Measurements from ENCODE around the gene EXOC3L2.
"Not testable (repeated sequence)": the region's sequence is repeated elsewhere in the genome, so short reads cannot be mapped to it uniquely, and the experiment has no call there.

EXOC3L2 gene

DNA sequence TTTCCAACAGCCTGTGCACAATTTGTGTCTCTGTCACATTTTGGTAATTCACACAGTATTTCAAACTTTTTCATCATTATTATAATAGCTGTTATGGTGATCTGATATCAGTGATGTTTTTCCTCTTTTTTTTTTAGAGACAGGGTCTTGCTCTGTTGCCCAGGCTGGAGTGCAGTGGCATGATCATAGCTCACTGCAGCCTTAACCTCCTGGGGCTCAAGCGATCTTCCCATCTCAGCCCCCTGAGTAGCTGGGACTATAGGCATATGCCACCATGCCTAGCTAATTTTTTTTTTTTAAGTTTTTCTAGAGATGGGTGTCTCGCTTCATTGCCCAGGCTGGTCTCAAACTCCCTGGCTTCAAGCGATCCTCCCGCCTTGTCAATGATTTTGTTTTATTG is 11.6 kb upstream of the EXOC3L2 start:
- no peak for DNase-seq (ENCODE audit: low read depth in 2 of 2)

DNA sequence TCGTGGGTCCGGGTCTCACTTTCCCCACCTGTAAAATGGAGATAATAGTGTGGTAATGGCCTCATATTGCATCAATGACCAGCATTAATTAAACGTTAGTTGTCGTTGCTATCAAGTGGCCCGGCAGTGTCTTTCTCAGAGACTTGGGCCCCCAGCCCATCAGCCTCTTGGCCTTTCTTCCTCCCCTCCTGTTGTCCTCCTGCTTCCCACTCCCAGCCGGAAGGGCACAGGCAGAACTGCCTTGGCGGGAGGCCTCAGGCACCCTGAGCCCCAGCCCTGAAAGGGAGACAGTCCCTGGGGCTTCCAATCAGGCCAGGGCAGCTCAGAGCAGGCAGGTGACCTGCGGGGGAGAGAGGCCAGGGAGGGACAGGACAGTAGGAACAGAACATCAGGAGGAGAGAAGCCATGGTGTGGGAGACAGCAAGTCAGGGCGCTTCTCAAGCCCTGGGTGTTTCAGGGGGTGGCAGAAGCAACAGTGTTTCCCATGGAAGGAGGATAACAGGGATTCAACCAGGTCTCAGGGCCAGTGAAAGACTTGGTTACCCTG is 10.5 kb upstream of the EXOC3L2 start:
- no peak for DNase-seq (ENCODE audit: low read depth in 2 of 2)

DNA sequence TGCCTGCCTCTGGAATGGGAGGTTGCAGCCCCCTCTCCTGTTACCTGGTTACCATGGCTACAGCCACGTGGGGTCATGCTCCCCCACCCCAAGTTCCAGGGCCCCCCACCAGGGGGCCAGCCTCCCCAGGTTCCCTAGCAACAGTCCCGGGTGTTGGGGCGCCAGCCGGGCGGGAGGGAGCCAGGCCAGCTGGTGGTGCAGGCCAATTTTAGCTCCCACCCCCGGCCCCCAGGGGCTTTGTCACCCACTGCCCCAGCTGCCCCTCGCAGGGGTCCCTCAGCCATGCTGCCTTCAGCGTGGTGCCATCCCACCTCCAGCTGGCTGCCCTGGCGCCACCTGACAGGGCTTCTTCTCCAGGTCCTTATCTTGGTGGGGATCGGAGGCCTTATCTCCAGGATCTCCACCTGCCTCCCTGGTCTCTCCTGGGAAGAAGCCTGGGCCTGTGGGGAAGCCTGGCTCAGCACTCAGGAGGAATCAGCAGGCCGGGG is 8.9 kb upstream of the EXOC3L2 start:
- no peak for DNase-seq (ENCODE audit: low read depth in 2 of 2)

DNA sequence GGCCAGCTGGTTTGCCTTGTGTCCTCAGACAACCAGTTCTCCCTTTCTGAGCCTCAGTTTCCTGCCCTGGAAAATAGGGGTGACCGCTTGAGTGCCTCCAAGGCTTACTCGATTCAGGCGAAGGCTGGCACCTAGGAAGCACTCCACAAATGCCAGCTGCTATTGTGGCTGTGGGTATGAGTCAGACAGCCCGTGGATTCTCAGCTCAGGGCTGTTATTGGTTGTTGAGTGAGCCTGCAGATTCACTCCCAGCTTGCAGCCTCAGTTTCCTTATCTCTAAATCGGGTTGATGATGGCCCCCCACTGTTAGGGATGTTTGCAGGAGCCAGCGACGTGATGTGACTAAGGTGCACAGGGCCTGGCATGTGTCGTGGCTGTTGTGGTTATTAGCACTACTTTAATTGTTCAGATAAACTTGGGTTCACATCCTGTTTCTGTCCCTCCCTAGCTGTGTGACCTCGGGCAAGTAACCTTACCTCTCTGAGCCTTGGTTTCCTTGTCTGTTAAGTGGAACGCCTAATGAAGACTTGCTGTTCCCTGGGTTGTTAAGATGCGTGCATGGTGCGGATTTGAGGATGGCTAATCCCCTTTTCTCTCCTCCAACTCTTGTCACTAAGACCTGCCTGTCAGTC is 8.3 kb upstream of the EXOC3L2 start:
- no peak for DNase-seq (ENCODE audit: low read depth in 2 of 2)

DNA sequence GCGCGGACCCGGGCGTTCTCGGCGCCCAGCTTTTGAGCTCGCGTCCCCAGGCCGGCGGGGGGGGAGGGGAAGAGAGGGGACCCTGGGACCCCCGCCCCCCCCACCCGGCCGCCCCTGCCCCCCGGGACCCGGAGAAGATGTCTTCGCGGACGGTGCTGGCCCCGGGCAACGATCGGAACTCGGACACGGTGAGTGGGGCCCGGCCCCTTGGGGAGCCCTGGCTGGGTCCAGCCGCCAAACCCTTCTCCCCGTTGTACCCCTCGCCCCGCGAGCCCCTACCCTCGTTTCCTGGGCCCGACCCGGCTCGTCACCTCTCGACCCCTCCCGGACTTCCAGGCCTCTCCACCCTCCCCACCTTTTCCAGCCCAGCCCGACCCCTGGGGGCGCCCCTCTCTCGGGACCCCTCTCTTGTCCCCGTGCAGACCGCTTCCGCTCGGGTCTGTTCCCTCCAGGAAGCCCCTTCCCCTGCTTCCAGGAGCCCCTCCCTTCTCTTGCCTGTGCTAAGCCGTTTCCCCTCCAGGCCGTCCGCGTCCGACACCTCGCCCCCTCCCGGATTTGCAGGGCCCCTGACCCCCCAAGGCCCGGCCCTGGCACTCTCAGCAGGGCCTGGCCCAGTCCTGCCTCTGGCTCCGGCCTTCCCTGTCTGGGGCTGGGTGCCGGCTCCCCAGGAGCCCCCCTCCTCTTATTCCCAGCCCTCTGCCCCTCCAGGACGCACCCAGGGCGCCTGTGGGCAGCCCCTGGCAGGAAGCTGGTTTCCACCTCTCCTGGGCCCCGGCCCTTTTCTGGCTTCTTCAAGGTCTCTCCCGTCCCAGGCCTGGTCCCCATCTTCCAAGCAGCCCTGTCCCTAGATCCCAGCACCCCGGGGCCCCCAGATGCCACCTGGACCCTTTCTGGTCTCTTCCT is 6.5 kb upstream of the EXOC3L2 start:
- no peak for DNase-seq (ENCODE audit: low read depth in 2 of 2)

DNA sequence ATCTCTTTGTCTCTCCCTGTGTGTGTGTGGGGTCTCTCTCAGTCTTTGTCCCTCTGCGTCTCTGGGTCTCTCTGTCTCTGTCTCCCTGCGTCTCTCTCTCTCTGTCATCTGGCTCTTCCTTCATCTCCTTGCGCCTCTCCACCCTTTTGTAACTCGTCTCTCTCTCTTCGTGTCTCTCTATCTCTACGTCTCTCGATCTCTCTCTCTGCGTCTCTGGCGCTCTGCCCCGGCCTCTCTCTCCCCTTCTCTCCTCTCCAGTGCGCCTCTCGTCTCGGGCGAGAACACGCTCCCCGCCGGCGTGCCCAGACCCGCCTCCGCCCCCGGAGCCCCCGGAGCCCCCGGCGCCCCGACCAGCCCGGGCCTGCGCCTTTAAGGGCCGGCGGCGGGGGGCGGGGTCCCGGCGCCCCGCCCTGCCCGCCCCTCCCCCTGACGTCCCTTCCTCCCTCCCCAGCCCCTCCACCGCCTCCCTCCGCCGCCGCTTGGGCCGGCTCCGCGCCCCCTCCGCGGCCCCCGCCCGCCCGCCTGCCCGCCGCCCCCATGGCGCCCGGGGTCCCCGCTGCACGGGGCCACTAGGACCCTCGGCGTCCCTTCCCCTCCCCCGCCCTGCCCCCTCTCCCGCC is 5.7 kb upstream of the EXOC3L2 start, which contains the start of gene MARK4:
Gene MARK4, plus strand, starts transcription at position 440 of the 620 bp plus-strand sequence. CDS start 318 bp downstream, outside the sequence.
- DNase-seq (ENCODE audit: low read depth in 2 of 2) = peak; percentile 27 to 41

DNA sequence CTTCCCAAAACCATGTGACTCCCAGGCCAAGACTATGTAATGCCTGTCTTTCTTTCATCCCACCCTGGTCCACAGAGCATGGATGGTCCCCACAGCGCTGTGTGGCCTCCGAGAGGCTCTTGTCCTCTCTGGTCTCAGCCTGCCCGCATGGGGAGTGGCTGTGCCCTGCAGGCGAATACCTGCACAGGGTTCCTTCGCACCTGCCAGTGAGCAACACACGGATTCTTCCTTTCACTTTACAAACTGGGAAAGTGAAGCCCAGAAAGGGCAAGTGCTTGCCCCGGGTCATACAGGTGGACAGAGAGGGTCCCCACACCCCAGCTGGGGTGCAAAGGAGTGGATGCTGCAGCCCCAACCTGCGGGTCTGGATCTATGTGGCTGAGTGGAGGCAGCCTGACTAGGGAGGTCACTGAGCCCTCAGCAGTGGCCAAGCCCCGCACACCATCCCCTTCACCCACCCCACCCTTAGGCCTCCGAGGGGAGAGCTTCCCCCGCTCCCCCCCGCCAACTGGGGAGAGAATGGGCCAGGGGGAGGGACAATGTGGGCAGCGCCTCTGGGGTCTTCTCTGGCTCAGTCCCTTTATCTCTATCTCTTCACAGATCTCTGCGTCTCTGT is 5.1 kb upstream of the EXOC3L2 start:
- DNase-seq (ENCODE audit: low read depth in 2 of 2) = no peak

DNA sequence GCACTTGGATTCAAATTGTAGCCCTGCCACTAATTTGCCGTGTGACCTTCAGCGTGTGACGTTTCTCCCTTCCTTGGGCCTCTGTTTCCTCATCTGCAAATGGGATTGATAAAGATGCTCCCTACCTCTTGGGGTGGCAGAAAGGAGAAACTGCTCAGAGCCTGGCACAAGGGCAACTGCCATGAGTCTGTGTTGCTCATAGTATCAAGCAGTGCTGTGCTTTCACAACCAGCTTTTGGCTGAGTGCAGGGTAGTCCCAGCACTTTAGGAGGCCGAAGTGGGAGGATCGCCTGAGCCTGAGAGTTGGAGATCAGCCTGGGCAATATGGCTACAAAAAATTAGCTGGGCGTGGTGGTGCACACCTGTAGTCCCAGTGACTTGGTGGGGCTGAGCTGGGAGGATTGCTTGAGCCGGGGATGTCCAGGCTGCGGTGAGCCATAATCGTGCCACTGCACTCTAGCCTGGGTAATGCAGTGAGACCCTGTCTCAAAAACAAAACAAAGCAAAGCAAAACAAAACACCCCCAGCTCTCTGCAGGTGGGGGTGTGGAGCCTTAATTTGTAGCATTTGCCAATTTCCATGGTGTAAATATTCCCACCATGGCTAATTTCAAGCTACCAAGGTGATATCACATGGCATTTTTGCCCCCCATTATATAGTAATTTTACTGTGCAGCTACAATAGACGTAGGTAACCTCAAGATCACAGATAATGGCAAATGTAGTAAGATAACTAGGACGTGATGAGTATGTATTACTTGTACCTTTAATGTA is 4.2 kb upstream of the EXOC3L2 start:
- no peak for DNase-seq (ENCODE audit: low read depth in 2 of 2)

DNA sequence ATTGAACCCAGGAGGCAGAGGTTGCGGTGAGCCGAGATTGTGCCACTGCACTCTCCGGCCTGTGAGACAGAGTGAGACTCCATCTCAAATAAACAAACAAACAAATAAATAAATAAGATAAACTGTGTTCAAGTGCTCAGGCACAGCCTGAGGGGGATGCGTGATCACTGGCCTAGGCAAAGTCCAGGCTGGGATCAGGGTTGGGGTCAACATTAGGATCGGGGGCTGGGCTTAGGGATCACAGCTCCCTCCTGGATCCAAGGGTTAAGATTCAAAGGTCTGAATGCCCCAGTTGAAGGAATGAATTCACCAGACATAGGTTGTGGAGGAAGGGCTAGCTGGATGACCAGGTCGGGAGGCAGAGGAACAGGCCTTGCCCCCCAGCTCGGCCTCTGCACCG is 1.9 kb upstream of the EXOC3L2 start:
- no peak for DNase-seq (ENCODE audit: low read depth in 2 of 2)

DNA sequence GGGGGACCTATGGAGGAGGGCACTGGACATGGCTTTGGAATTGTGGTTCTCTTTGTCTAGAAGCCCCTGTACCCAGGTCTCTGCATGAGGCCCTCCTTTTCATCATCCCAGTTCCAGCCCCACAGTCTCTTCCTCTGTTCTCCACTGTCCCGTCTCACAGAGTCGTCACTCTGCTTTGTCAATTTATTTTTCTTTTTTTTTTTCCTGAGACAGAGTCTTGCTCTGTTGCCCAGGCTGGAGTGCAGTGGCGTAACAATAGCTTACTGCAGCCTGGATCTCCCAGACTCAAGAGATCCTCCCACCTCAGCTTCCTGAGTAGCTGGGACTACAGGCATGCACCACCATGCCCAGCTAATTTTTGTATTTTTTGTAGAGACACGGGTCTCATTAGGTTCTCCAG is 619 bp upstream of the EXOC3L2 start:
- DNase-seq (ENCODE audit: low read depth in 2 of 2) = no peak

DNA sequence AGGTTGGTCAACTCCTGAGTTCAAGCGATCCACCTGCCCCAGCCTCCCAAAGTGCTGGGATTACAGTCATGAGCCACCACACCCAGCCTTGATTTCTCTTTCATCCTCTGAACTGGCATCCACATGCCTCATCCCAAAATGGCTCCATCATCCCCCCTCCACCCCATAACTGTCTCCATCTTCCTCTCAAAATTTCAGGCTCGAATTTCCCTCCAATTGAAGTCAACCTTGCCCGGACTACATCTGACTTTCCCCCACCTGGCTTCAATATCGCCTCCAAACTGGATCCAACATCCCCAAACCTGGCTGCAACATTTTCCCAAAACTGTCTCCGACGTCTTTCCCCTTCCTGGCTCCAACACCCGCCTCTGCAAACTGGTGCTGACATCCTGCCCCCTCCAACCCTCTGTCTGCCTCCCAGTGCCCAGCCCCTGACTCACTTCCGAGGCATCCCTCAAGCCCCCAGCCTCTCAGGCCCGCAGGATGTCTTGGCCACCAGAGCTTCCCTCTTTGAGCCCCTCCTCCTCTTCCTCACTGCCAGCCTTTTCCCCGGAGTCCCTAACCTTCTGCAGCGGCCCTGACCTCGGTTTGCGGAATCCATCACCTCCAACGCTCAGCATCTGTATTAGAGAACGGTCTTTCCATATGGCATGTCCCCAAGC is 943 bp downstream of the EXOC3L2 start:
- DNase-seq (ENCODE audit: low read depth in 2 of 2) = no peak

DNA sequence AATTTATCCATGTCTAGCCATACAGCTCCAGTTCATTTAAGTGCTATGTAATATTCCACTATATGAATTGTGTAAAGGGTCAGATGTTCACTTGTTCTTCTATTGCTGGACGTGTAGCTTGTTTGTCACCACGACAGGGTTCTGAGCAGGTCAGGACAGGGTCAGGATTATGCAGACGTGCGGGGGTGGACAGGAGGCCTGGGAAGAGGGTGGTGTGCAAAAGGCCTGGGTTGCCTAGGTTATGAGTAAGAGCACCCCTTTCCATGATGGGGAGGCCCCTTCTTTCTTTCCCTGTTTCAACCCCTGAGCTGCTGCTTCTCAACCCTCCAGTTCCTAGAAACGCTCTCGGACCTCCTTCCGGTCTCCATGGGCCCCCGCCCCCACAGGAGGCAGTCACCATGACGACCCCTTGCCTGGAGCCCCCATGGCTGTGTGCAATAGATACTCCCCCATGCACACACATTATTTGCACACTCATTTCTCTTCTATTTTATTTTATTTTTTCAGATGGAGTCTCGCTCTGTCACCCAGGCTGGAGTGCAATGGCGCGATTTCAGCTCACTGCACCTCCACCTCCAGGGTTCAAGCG is 2.0 kb downstream of the EXOC3L2 start:
- DNase-seq (ENCODE audit: low read depth in 2 of 2) = no peak

DNA sequence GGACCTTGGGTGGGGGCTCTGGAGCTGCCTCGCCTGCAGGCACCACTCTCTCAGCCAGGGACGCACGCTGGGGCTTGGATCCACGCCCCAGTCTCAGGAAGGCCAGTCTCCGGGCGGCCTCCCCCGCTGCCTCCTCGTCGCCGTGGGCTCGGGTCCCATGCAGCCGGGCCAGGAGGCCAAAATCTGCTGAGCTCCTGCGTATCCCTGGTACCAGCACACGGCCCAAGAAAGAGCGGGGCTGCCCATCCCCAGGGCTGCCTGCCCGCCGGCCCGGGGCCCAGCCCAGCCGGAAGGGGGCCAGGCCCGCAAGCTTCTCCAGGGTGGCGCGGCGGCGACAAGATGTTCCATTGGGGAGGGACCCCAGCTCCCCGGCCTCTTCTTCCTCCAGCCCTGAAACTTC is 6.7 kb downstream of the EXOC3L2 start:
- no peak for DNase-seq (ENCODE audit: low read depth in 2 of 2)

DNA sequence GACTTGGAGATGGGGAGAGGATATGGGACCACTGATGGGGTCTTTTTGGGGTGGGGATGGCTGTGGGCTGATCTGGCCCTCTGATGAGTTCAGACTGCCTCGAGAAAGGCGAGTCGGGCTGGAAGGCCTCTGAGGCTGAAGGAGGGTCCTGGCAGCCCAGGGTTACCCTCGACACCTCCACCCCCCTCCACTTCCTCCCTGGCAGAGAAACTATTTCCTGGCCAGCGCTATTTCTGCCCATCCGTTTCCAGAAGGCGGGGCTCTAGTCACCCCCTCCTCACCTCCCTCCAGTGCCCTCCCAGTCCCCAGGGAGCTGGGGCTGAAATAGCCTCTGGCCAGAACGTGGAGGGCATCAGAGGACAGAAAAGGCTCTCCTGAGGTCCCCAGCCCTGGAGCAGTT is 9.7 kb downstream of the EXOC3L2 start:
- DNase-seq (ENCODE audit: low read depth in 2 of 2) = no peak

DNA sequence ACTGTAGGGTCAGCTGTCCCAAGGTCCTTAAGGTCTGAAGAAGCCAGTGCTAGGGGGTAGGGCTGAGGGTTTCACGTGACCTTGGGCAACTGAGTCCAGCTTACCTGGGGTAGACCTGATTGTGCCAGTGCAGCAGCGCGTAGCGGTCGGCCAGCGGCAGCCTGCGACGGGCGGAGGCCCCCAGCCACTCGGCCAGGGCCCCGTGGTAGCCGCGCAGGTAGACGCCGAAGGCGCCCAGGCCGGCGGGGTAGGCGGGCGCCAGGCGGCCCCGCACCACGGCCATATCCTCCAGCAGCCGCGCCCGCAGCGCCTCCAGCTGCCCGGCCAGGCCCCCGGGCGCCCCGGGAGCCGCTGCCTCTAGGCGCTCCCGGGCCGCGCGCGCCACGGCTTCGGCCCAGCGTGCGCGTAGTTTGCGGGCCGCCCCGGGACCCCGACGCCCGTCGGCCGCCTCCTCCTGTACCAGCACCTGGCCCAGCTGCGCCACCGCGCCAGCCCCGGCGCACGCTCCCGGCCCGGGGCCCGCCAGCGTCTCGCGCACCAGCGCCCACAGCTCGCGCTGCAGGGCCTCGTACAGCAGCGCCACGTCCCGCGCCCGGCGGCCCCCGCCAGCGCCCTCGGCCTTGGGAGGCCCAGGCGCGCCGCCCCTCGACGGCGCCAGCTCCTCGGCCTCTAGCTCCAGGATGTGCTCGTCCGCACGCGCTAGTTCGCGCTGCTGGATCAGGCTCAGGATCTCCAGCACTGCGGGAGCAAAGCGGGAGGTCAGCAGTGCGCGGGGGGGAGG is 10.9 kb downstream of the EXOC3L2 start:
- no peak for DNase-seq (ENCODE audit: low read depth in 2 of 2)

DNA sequence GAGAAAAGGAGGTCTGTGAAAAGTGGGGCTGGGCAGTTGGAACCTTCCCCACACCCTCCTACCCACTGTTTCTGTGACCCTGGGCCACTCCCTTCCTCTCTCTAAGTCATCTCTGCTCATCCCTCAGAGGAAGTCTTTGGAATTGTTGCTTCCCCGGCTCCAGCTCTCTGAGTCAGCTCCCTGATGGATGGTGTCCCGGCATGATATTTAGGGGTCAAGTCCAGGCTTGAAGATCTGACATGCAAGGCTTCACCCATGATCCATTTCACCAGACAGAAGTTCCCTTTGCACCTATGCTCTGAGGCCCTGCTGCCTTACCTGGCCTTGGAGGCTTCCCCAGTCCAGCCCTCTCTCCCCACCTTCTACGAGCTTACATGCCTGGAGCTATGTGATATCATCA is 13.3 kb downstream of the EXOC3L2 start:
- DNase-seq (ENCODE audit: low read depth in 2 of 2) = no peak

DNA sequence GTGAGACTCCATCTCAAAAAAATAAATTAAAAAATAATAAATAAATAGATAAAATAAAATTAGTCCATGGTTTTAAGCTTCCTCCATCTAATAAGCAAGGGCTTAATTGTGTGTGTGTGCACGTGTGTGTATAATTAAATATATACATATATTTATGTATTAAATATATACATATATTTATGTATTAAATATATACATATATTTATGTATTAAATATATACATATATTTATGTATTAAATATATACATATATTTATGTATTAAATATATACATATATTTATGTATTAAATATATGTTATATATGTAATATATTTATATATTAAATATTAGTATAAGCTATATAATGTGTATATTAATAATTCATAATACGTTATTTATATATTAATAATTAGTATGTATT is 16.2 kb downstream of the EXOC3L2 start:
- not testable (repeated sequence) for DNase-seq (ENCODE audit: low read depth in 2 of 2)

DNA sequence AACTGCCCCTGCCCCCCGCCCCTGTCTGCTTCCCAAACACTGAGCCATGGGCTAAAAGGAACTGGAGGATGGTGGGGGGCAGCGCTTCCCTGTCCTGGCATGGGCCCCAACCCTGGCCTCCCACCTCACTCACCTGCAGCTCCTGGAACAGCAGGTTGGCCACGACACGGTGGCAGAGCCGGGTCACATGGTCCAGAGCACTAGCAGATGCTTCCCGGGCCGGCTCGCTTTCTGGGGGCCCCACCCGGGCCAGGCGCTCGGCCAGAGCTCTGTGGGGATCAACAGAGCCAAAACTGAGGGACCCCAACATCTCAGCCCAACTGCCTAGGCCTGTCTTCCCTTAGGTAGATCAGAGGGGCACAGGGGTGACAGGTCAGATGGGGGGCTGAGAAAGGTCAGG is 20.6 kb downstream of the EXOC3L2 start:
- no peak for DNase-seq (ENCODE audit: low read depth in 2 of 2)

DNA sequence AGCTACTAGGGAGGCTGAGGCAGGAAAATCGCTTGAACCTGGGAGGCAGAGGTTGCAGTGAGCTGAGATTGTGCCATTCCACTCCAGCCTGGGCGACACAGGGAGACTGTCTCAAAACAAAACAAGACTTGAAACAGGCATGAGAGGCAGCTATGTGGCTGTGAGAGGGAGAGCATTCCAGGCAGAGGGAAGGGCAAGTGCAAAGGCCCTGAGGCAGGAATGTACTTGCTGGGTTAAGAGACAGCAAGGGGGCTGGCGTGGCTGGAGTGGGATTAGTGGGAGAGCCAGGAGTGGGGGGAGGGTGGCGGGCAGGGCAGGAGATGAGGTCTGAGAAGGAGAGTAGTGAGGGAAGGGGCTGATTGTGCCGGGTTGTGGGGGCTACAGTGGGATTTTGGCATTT is 21.3 kb downstream of the EXOC3L2 start:
- DNase-seq (ENCODE audit: low read depth in 2 of 2) = no peak

All from stimulated activated CD8-positive, alpha-beta memory T cell treated with anti-CD3 and anti-CD28 coated beads, Interleukin-15, amount 100 ng/mL, for 48 hours (primary cell).